ENCODE results near the gene PPP1R13B. TPM values are rescaled to one million over a fixed set of nuclear protein-coding genes. Genes with fewer than 3 reads are reported as not detected.
"Not testable (repeated sequence)": the region's sequence is repeated elsewhere in the genome, so short reads cannot be mapped to it uniquely, and the experiment has no call there.

The PPP1R13B gene
- total RNA-seq, 2 donors from 2014 or later = 15.6 to 17.5 TPM

DNA sequence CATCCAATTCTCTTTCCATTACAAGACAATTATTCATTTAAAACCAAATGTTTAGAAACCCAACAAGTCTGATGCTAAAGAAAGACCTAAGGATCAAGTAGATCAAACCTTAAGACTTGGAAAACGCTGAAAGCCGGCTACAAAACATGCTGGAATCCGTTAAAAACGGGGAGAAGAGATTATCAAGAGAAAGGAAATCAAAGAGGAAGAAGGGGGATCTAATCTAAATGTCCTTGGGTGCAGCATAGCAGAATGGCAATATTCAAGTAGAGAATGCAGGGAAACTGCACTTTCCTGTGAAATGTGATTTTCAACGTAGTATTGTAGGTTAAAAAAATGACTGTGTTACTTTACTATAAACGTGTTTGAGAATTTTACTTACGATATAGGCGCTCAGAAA lies 1.3 kb downstream of the PPP1R13B start:
- H3K9me3 ChIP-seq (ENCODE audit: control insufficient read depth, low read length) = no peaks in the 10 kb centered on the region
- no peaks in the 10 kb centered on the region for H3K36me3 ChIP-seq (ENCODE audit: control insufficient read depth, insufficient read depth, low read length)
- H3K4me1 ChIP-seq (ENCODE audit: control insufficient read depth, insufficient read depth, low read length) = peaks cover 2% of the 10 kb centered on the region
- H3K4me3 ChIP-seq (ENCODE audit: low read length) = peak overlapping the region; percentile 85
- H3K9ac ChIP-seq (ENCODE audit: extremely low read depth, low read length, poor library complexity, severe bottlenecking) = peak overlapping the region; percentile 4
- peaks cover 8% of the 10 kb centered on the region for H3K4me1 Mint-ChIP-seq
- TF ChIP-seq, protein P1, sequence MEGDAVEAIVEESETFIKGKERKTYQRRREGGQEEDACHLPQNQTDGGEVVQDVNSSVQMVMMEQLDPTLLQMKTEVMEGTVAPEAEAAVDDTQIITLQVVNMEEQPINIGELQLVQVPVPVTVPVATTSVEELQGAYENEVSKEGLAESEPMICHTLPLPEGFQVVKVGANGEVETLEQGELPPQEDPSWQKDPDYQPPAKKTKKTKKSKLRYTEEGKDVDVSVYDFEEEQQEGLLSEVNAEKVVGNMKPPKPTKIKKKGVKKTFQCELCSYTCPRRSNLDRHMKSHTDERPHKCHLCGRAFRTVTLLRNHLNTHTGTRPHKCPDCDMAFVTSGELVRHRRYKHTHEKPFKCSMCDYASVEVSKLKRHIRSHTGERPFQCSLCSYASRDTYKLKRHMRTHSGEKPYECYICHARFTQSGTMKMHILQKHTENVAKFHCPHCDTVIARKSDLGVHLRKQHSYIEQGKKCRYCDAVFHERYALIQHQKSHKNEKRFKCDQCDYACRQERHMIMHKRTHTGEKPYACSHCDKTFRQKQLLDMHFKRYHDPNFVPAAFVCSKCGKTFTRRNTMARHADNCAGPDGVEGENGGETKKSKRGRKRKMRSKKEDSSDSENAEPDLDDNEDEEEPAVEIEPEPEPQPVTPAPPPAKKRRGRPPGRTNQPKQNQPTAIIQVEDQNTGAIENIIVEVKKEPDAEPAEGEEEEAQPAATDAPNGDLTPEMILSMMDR (conservative IDR thresholded peaks at IDR 0.05) = no peak
- DNase-seq = no peak
- H3K9me3 Mint-ChIP-seq = no peaks in the 10 kb centered on the region
- WGBS, 2 experiments (ENCODE audit: insufficient coverage in 1 of 2, insufficient read length in 1 of 2) = 18% methylated on average over 4 to 8 of the region's 8 CpGs
- H3K27me3 ChIP-seq (ENCODE audit: control insufficient read depth, insufficient read depth, low read length, poor library complexity, severe bottlenecking) = peaks cover 22% of the 10 kb centered on the region
- peaks cover 46% of the 10 kb centered on the region for H3K27me3 Mint-ChIP-seq (ENCODE audit: insufficient read depth)
- no peaks in the 10 kb centered on the region for H3K36me3 Mint-ChIP-seq (ENCODE audit: low read depth)
- H3K27ac ChIP-seq (ENCODE audit: low read depth, low read length) = no peak overlapping the region
- H3K4me3 Mint-ChIP-seq = peak overlapping the region; percentile 80
- no peak overlapping the region for H3K27ac Mint-ChIP-seq

DNA sequence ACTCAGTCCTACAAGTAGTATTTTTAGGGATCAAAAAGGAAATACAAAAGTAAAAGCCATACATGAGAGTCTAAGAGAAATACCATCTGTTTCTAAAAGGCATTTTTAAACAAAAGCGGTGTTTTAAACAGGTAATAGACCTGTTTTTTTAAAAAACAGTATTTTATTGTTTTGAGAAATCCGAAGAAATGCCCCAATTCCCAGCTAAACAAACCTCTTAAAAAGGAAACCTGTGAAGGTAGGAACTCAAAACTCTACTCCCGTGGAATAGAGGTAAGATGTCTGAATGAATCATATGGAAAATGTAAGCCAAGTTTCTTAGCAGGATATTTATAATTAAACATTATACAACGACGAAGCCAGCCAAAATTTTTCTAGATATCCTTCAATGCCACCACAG lies 2.0 kb downstream of the PPP1R13B start:
- no peaks in the 10 kb centered on the region for H3K36me3 Mint-ChIP-seq (ENCODE audit: low read depth)
- H3K9me3 ChIP-seq (ENCODE audit: control insufficient read depth, low read length) = no peaks in the 10 kb centered on the region
- peaks cover 2% of the 10 kb centered on the region for H3K4me1 ChIP-seq (ENCODE audit: control insufficient read depth, insufficient read depth, low read length)
- no peaks in the 10 kb centered on the region for H3K9me3 Mint-ChIP-seq
- peaks cover 22% of the 10 kb centered on the region for H3K27me3 ChIP-seq (ENCODE audit: control insufficient read depth, insufficient read depth, low read length, poor library complexity, severe bottlenecking)
- H3K27ac Mint-ChIP-seq = no peak overlapping the region
- peaks cover 46% of the 10 kb centered on the region for H3K27me3 Mint-ChIP-seq (ENCODE audit: insufficient read depth)
- TF ChIP-seq, protein P1 (conservative IDR thresholded peaks at IDR 0.05) = no peak
- 86 to 95% methylated on average over 1 to 5 of the region's 5 CpGs for WGBS, 2 experiments (ENCODE audit: insufficient coverage in 1 of 2, insufficient read length in 1 of 2)
- no peak for DNase-seq
- peaks cover 8% of the 10 kb centered on the region for H3K4me1 Mint-ChIP-seq
- H3K4me3 Mint-ChIP-seq = no peak overlapping the region
- H3K36me3 ChIP-seq (ENCODE audit: control insufficient read depth, insufficient read depth, low read length) = no peaks in the 10 kb centered on the region
- H3K4me3 ChIP-seq (ENCODE audit: low read length) = no peak overlapping the region
- no peak overlapping the region for H3K9ac ChIP-seq (ENCODE audit: extremely low read depth, low read length, poor library complexity, severe bottlenecking)
- no peak overlapping the region for H3K27ac ChIP-seq (ENCODE audit: low read depth, low read length)

DNA sequence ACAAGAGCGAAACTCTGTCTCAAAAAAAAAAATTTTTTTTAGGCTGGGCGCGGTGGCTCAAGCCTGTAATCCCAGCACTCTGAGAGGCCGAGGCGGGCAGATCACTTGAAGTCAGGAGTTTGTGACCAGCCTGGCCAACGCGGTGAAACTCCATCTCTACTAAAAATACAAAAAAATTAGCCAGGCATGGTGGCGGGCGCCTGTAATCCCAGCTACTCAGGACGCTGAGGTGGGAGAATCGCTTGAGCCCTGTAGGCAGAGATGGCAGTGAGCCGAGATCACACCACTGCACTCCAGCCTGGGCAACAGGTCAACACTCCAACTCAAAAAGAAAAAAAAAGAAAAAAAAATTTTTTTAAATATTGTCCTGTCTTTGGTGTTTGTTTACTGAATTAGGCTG lies 6.1 kb downstream of the PPP1R13B start:
- H3K4me3 Mint-ChIP-seq; DNase-seq; H3K27ac ChIP-seq (ENCODE audit: low read depth, low read length); H3K4me1 ChIP-seq (ENCODE audit: control insufficient read depth, insufficient read depth, low read length); H3K36me3 Mint-ChIP-seq (ENCODE audit: low read depth); H3K4me1 Mint-ChIP-seq; H3K9me3 ChIP-seq (ENCODE audit: control insufficient read depth, low read length); H3K36me3 ChIP-seq (ENCODE audit: control insufficient read depth, insufficient read depth, low read length); H3K9ac ChIP-seq (ENCODE audit: extremely low read depth, low read length, poor library complexity, severe bottlenecking); H3K27ac Mint-ChIP-seq; H3K4me3 ChIP-seq (ENCODE audit: low read length); H3K9me3 Mint-ChIP-seq: not testable (repeated sequence)
- peaks cover 17% of the 10 kb centered on the region for H3K27me3 ChIP-seq (ENCODE audit: control insufficient read depth, insufficient read depth, low read length, poor library complexity, severe bottlenecking)
- H3K27me3 Mint-ChIP-seq (ENCODE audit: insufficient read depth) = peaks cover 26% of the 10 kb centered on the region
- 91 to 96% methylated on average over 1 to 12 of the region's 12 CpGs for WGBS, 2 experiments (ENCODE audit: insufficient coverage in 1 of 2, insufficient read length in 1 of 2)

DNA sequence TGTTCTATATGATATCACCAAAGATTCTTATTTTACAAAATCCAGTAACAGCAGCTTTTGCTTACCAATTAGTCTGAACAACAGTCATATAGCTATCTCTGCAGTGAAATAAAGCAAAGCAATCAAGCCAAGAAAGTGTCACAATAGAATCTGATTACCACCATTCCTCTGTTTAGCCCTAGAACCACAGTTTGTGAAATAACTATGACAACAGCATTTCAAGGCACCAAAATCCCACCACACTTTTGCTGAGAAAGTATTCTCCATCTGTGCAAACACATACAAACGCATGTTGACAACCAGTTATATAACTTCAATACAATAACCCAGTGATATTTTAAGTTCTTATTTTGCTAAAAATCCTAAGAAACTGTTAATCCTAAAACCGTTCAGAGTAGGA lies 7.4 kb downstream of the PPP1R13B start:
- no peaks in the 10 kb centered on the region for H3K9me3 Mint-ChIP-seq
- H3K4me3 Mint-ChIP-seq = no peak overlapping the region
- H3K27ac ChIP-seq (ENCODE audit: low read depth, low read length) = no peak overlapping the region
- 83 to 91% methylated on average over 1 to 2 of the region's 2 CpGs for WGBS, 2 experiments (ENCODE audit: insufficient coverage in 1 of 2, insufficient read length in 1 of 2)
- H3K4me3 ChIP-seq (ENCODE audit: low read length) = no peak overlapping the region
- H3K9me3 ChIP-seq (ENCODE audit: control insufficient read depth, low read length) = no peaks in the 10 kb centered on the region
- no peaks in the 10 kb centered on the region for H3K4me1 Mint-ChIP-seq
- H3K27me3 Mint-ChIP-seq (ENCODE audit: insufficient read depth) = peaks cover 14% of the 10 kb centered on the region
- H3K36me3 Mint-ChIP-seq (ENCODE audit: low read depth) = no peaks in the 10 kb centered on the region
- no peak overlapping the region for H3K27ac Mint-ChIP-seq
- no peak overlapping the region for H3K9ac ChIP-seq (ENCODE audit: extremely low read depth, low read length, poor library complexity, severe bottlenecking)
- TF ChIP-seq, protein P1 (conservative IDR thresholded peaks at IDR 0.05) = no peak
- DNase-seq = no peak
- peaks cover 4% of the 10 kb centered on the region for H3K27me3 ChIP-seq (ENCODE audit: control insufficient read depth, insufficient read depth, low read length, poor library complexity, severe bottlenecking)
- H3K4me1 ChIP-seq (ENCODE audit: control insufficient read depth, insufficient read depth, low read length) = no peaks in the 10 kb centered on the region
- H3K36me3 ChIP-seq (ENCODE audit: control insufficient read depth, insufficient read depth, low read length) = no peaks in the 10 kb centered on the region
